Daoy (cell line): Measurements from ENCODE around the gene ZNF773. TPM values are rescaled to one million over a fixed set of nuclear protein-coding genes. Genes with fewer than 3 reads are reported as not detected.

Experiments
- total RNA-seq: library from RNA; depleted of rRNA; stranded (reverse); fragments of >200 nt; shearing (Covaris generic); gene quantifications from 2 replicates; pipeline ENCODE4 v1.2.3, GENCODE V29; 2014; rRNA removed

Gene ZNF773
- total RNA-seq, 1 experiment from 2014 or later: 5.8 TPM

Other genes with a start within 250 kb of the ZNF773 start
- 19.8 and 23.3 TPM in 2 replicates for gene ZNF460, start 219.5 kb upstream of the ZNF773 start, total RNA-seq
- 6.3 and 7.4 TPM in 2 replicates for gene ZNF543, start 179.5 kb upstream of the ZNF773 start, total RNA-seq
- 5.7 and 6.2 TPM in 2 replicates for gene ZNF304, start 148.7 kb upstream of the ZNF773 start, total RNA-seq
- gene TRAPPC2B, start 136.4 kb upstream of the ZNF773 start, total RNA-seq: 24.1 and 24.9 TPM in 2 replicates
- gene ZNF547, start 136.4 kb upstream of the ZNF773 start, total RNA-seq: 2.6 and 3.4 TPM in 2 replicates
- gene ZNF548, start 110.1 kb upstream of the ZNF773 start, total RNA-seq: 13.4 and 17.3 TPM in 2 replicates
- gene ZNF17, start 88.8 kb upstream of the ZNF773 start, total RNA-seq: 7.9 and 8.0 TPM in 2 replicates
- 11.2 and 16.2 TPM in 2 replicates for gene ZNF749, start 64.6 kb upstream of the ZNF773 start, total RNA-seq
- not detected in 2 replicates for gene VN1R1, start 42.8 kb upstream of the ZNF773 start, total RNA-seq
- gene ZNF772, start 22.4 kb upstream of the ZNF773 start, total RNA-seq: 9.8 and 12.2 TPM in 2 replicates
- 2.8 and 8.4 TPM in 2 replicates for gene ZNF419, start 12.2 kb upstream of the ZNF773 start, total RNA-seq
- 3.4 and 4.0 TPM in 2 replicates for gene ZNF549, start 27.4 kb downstream of the ZNF773 start, total RNA-seq
- 9.7 and 34.5 TPM in 2 replicates for gene ZNF550, start 59.9 kb downstream of the ZNF773 start, total RNA-seq
- gene ZNF416, start 79.0 kb downstream of the ZNF773 start, total RNA-seq: 2.9 and 5.1 TPM in 2 replicates
- 9.5 and 12.5 TPM in 2 replicates for gene ZIK1, start 84.2 kb downstream of the ZNF773 start, total RNA-seq
- 7.5 and 15.1 TPM in 2 replicates for gene ZNF530, start 99.9 kb downstream of the ZNF773 start, total RNA-seq
- gene ZNF134, start 114.3 kb downstream of the ZNF773 start, total RNA-seq: 17.0 and 22.9 TPM in 2 replicates
- 7.4 and 9.8 TPM in 2 replicates for gene ZNF211, start 133.2 kb downstream of the ZNF773 start, total RNA-seq
- gene ZSCAN4, start 169.0 kb downstream of the ZNF773 start, total RNA-seq: not detected in 2 replicates
- 16.6 and 17.5 TPM in 2 replicates for gene ZNF551, start 182.0 kb downstream of the ZNF773 start, total RNA-seq
- not detected in 2 replicates for gene ZNF154, start 209.3 kb downstream of the ZNF773 start, total RNA-seq
- gene ZNF671, start 227.7 kb downstream of the ZNF773 start, total RNA-seq: 2.5 and 3.8 TPM in 2 replicates
- gene ZNF776, start 246.9 kb downstream of the ZNF773 start, total RNA-seq: 8.1 and 17.7 TPM in 2 replicates